Liver (tissue), 9 donors: ENCODE results near the gene ZNF618. TPM values are rescaled to one million over a fixed set of nuclear protein-coding genes. Genes with fewer than 3 reads are reported as not detected.

Source experiments
- DNase-seq: peaks from one replicate; pipeline ENCODE4 v3.0.0-alpha.2; 2017; ENCODE audit warnings: low spot score
- H3K27ac ChIP-seq, 2 donors: one replicate each; pipeline ENCODE4 v1.7.0; 2013; ENCODE audit warnings: inconsistent platforms in 2 of 2, low read length in 2 of 2, control low read depth in 1 of 2, low read depth in 1 of 2, mild to moderate bottlenecking in 1 of 2
- H3K27me3 ChIP-seq, 4 donors: one replicate each; pipeline versions ENCODE4 v1.6.1 to v1.7.0; 2013; ENCODE audit warnings: low read length in 3 of 4, inconsistent platforms in 1 of 4, mild to moderate bottlenecking in 1 of 4, moderate library complexity in 1 of 4; ENCODE audit not compliant: control insufficient read depth in 4 of 4, insufficient read depth in 4 of 4
- H3K36me3 ChIP-seq, 4 donors: one replicate each; pipeline versions ENCODE4 v1.6.1 to v1.7.0; 2013; ENCODE audit warnings: low read length in 3 of 4, mild to moderate bottlenecking in 3 of 4, low read depth in 1 of 4, moderate library complexity in 1 of 4; ENCODE audit not compliant: control insufficient read depth in 4 of 4, insufficient read depth in 3 of 4
- H3K4me1 ChIP-seq, 4 donors: one replicate each; pipeline versions ENCODE4 v1.6.1 to v1.7.0; 2013; ENCODE audit warnings: low read length in 3 of 4, mild to moderate bottlenecking in 3 of 4, moderate library complexity in 1 of 4; ENCODE audit not compliant: control insufficient read depth in 4 of 4, insufficient read depth in 4 of 4
- H3K4me3 ChIP-seq, 3 donors: one replicate each; pipeline versions ENCODE4 v1.6.1 to v1.7.0; 2013; ENCODE audit warnings: low read length in 3 of 3, control low read depth in 1 of 3, low read depth in 1 of 3, mild to moderate bottlenecking in 1 of 3
- H3K9ac ChIP-seq, 2 donors: one replicate each; pipeline ENCODE4 v1.7.0; 2013; ENCODE audit warnings: low read length in 2 of 2, mild to moderate bottlenecking in 2 of 2, moderate library complexity in 2 of 2, control low read depth in 1 of 2, low read depth in 1 of 2
- H3K9me3 ChIP-seq, 4 donors: one replicate each; pipeline versions ENCODE4 v1.6.1 to v1.7.0; 2013; ENCODE audit warnings: low read length in 3 of 4; ENCODE audit not compliant: control insufficient read depth in 4 of 4
- ATF3 ChIP-seq: IDR thresholded peaks from 2 replicates; pipeline ENCODE4 v1.6.1; 2016; ENCODE audit warnings: antibody characterized with exemption
- CTCF ChIP-seq: fragments of 150-350 bp; IDR thresholded peaks from 2 replicates; pipeline ENCODE4 v1.5.1; 2017; ENCODE audit warnings: improper control_type of control experiment, low read depth, low read length; ENCODE audit not compliant: missing input control
- EGR1 ChIP-seq, 2 donors: IDR thresholded peaks; 2 replicates each; pipeline ENCODE4 v1.6.1; 2016 to 2018; ENCODE audit warnings: antibody characterized with exemption in 2 of 2, low read depth in 2 of 2
- FOXA1 ChIP-seq: IDR thresholded peaks from 2 replicates; pipeline ENCODE4 v1.6.1; 2016; ENCODE audit warnings: antibody characterized with exemption
- FOXA2 ChIP-seq: IDR thresholded peaks from 2 replicates; pipeline ENCODE4 v1.6.1; 2016; ENCODE audit warnings: antibody characterized with exemption
- GABPA ChIP-seq, 2 donors: IDR thresholded peaks in 1 of 2; conservative IDR thresholded peaks in 1 of 2; 2 replicates each; pipeline ENCODE4 v1.6.1; 2016; ENCODE audit warnings: antibody characterized with exemption in 2 of 2, mild to moderate bottlenecking in 1 of 2, moderate library complexity in 1 of 2
- HNF4A ChIP-seq, 2 donors: conservative IDR thresholded peaks; 2 replicates each; pipeline ENCODE4 v1.6.1; 2016; ENCODE audit warnings: antibody characterized with exemption in 2 of 2, mild to moderate bottlenecking in 2 of 2
- HNF4G ChIP-seq: IDR thresholded peaks from 2 replicates; pipeline ENCODE4 v1.6.1; 2016; ENCODE audit warnings: antibody characterized with exemption
- JUND ChIP-seq, 2 donors: IDR thresholded peaks; 2 replicates each; pipeline ENCODE4 v1.6.1; 2016; ENCODE audit warnings: antibody characterized with exemption in 2 of 2
- MAX ChIP-seq: IDR thresholded peaks from 2 replicates; pipeline ENCODE4 v1.6.1; 2016; ENCODE audit warnings: antibody characterized with exemption
- NR2F2 ChIP-seq: IDR thresholded peaks from 2 replicates; pipeline ENCODE4 v1.6.1; 2016; ENCODE audit warnings: antibody characterized with exemption
- RAD21 ChIP-seq, 2 donors: IDR thresholded peaks; 2 replicates each; pipeline ENCODE4 v1.6.1; 2016; ENCODE audit warnings: antibody characterized with exemption in 2 of 2, mild to moderate bottlenecking in 2 of 2
- RXRA ChIP-seq, 2 donors: IDR thresholded peaks; 2 replicates each; pipeline ENCODE4 v1.6.1; 2017 to 2018; ENCODE audit warnings: antibody characterized with exemption in 2 of 2, mild to moderate bottlenecking in 1 of 2
- SP1 ChIP-seq: IDR thresholded peaks from 2 replicates; pipeline ENCODE4 v1.6.1; 2018; ENCODE audit warnings: antibody characterized with exemption, mild to moderate bottlenecking
- TAF1 ChIP-seq: conservative IDR thresholded peaks from 2 replicates; pipeline ENCODE4 v1.6.1; 2016; ENCODE audit warnings: antibody characterized with exemption, mild to moderate bottlenecking
- YY1 ChIP-seq: IDR thresholded peaks from 2 replicates; pipeline ENCODE4 v1.6.1; 2016; ENCODE audit warnings: antibody characterized with exemption, mild to moderate bottlenecking
- ZBTB33 ChIP-seq: IDR thresholded peaks from 2 replicates; pipeline ENCODE4 v1.6.1; 2016; ENCODE audit warnings: antibody characterized with exemption
- WGBS: extraction: QIAGEN DNeasy Blood & Tissue Kit; methylation state at CpG from one replicate; pipeline ENCODE4 v1.1.7; 2013; 5-methylcytosine and 5-hydroxymethylcytosine counted together
- polyA plus RNA-seq, 2 donors: library from polyadenylated mRNA; stranded (reverse) in 1 of 2; unstranded in 1 of 2; fragments of 200-250 nt in 1 of 2; fragments of >200 nt in 1 of 2; fragmentation: Nextera tagmentation in 1 of 2; extraction: Ambion mirVana in 1 of 2; gene quantifications; one replicate each; pipeline versions ENCODE4 v1.2.1 to v1.2.3, GENCODE V29; 2013 to 2015
- total RNA-seq, 2 donors: library from RNA; depleted of rRNA; stranded (reverse); fragments of >200 nt; gene quantifications; one replicate each; pipeline ENCODE4 v1.2.3, GENCODE V29; 2014
- donor health status: healthy.
- donor health status: healthy.
- donor health status: healthy.
- donor health status: healthy.
- donor health status: healthy.

The ZNF618 gene
- total and polyA plus RNA-seq, 4 donors, result 2.2 to 6.5 (median 3.7) TPM

GRCh38 chr9:113851359-113851758, 24.8 kb upstream of the ZNF618 start (continued):
- TF ChIP-seq MAX (no peak), TAF1 (no peak), CTCF (no peak), FOXA2 (no peak)

- no peak for DNase-seq
- H3K9ac ChIP-seq, result no peak overlapping the region
- no peak for TF ChIP-seq ATF3
- TF ChIP-seq HNF4G, result no peak
- TF ChIP-seq HNF4A (conservative IDR thresholded peaks at IDR 0.05), result no peak
- no peak for TF ChIP-seq CTCF
- no peak for TF ChIP-seq FOXA2
- TF ChIP-seq NR2F2, result no peak
- no peak for TF ChIP-seq ZBTB33
- TF ChIP-seq EGR1 (IDR thresholded peaks at IDR 0.05; ENCODE audit: low read depth in 2 of 2), result no peak
- TF ChIP-seq YY1, result no peak
- no peak for TF ChIP-seq TAF1
- H3K36me3 ChIP-seq, result no peaks in the 10 kb centered on the region
- no peaks in the 10 kb centered on the region for H3K27me3 ChIP-seq
- no peaks in the 10 kb centered on the region for H3K9me3 ChIP-seq
- H3K4me3 ChIP-seq, result no peak overlapping the region
- 91% methylated on average over 1 of the region's 1 CpG for WGBS
- H3K27ac ChIP-seq, result no peak overlapping the region
- H3K4me1 ChIP-seq, result peaks cover 0 to 4% (median 3%) of the 10 kb centered on the region in 4 donors
These were observed 24.2 kb upstream of the ZNF618 start for GRCh38 chr9:113851873-113852272.

GRCh38 chr9:113853333-113853732, 22.8 kb upstream of the ZNF618 start:
- Histone ChIP-seq H3K4me3 (no peak overlapping the region), H3K9me3 (no peaks in the 10 kb centered on the region), H3K9ac (no peak overlapping the region), H3K36me3 (no peaks in the 10 kb centered on the region), H3K4me1 (peaks cover 0 to 4% (median 3%) of the 10 kb centered on the region in 4 donors), H3K27me3 (no peaks in the 10 kb centered on the region), H3K27ac (no peak overlapping the region)
- WGBS, result 55% methylated on average over 2 of the region's 2 CpGs
- DNase-seq, result no peak
- TF ChIP-seq RAD21 (IDR thresholded peaks at IDR 0.05) (peak; percentile 88 to 89), TAF1 (no peak), ZBTB33 (no peak), RXRA (IDR thresholded peaks at IDR 0.05) (peak; percentile 59 to 81), CTCF (peak; percentile 69), NR2F2 (peak; percentile 67), ATF3 (no peak), SP1 (no peak), HNF4A (conservative IDR thresholded peaks at IDR 0.05) (peak; percentile 73 to 81), FOXA2 (no peak), FOXA1 (no peak), MAX (no peak), YY1 (peak; percentile 33), HNF4G (peak; percentile 31), JUND (IDR thresholded peaks at IDR 0.05) (no peak), GABPA (IDR thresholded peaks at IDR 0.05 in 1 of 2, conservative IDR thresholded peaks at IDR 0.05 in 1 of 2) (no peak), EGR1 (IDR thresholded peaks at IDR 0.05; ENCODE audit: low read depth in 2 of 2) (no peak)
